GM19025 (cell line): ENCODE data around the gene PRKCZ.

Source experiments
- ATAC-seq: cut with Tn5 transposase; IDR thresholded peaks from one replicate; pipeline ENCODE4 v1.9.1; 2021; ENCODE audit warnings: mild to moderate bottlenecking, low read depth, moderate library complexity; ENCODE audit not compliant: unreplicated experiment

The PRKCZ gene

GRCh38 chr1:2201062-2201461, 150.9 kb downstream of the PRKCZ start:
- ATAC-seq: no peak

GRCh38 chr1:2202008-2202575, 151.9 kb downstream of the PRKCZ start:
- ATAC-seq: no peak

GRCh38 chr1:2202843-2203601, 152.8 kb downstream of the PRKCZ start:
- no peak for ATAC-seq

GRCh38 chr1:2203671-2204414, 153.6 kb downstream of the PRKCZ start:
- ATAC-seq: no peak

GRCh38 chr1:2204415-2205190, 154.4 kb downstream of the PRKCZ start:
- ATAC-seq: no peak

- peak; percentile 67 for ATAC-seq
These were observed 155.2 kb downstream of the PRKCZ start for GRCh38 chr1:2205191-2205952.

GRCh38 chr1:2206813-2207487, 156.7 kb downstream of the PRKCZ start:
- ATAC-seq: no peak

GRCh38 chr1:2208309-2209239, 158.4 kb downstream of the PRKCZ start:
- no peak for ATAC-seq

GRCh38 chr1:2209400-2210083, 159.3 kb downstream of the PRKCZ start:
- no peak for ATAC-seq

GRCh38 chr1:2210084-2210653, 160.0 kb downstream of the PRKCZ start:
- ATAC-seq: no peak

- ATAC-seq: no peak
These were observed 160.6 kb downstream of the PRKCZ start for GRCh38 chr1:2210786-2211185.

GRCh38 chr1:2212274-2212531, 162.0 kb downstream of the PRKCZ start:
- no peak for ATAC-seq

- no peak for ATAC-seq
These were observed 162.6 kb downstream of the PRKCZ start for GRCh38 chr1:2212532-2213491.

GRCh38 chr1:2213576-2214505, 163.6 kb downstream of the PRKCZ start:
- no peak for ATAC-seq

- ATAC-seq: no peak
These were observed 164.5 kb downstream of the PRKCZ start for GRCh38 chr1:2214541-2215241.
